Frontal cortex (tissue), 4 donors: ENCODE data around the gene TAL1. TPM values are rescaled to one million over a fixed set of nuclear protein-coding genes. Genes with fewer than 3 reads are reported as not detected.

Source experiments
- DNase-seq, 2 donors: peaks; one replicate each; pipeline ENCODE4 v3.0.0; 2012; ENCODE audit warnings: low spot score in 2 of 2
- FAIRE-seq: peaks from 2 replicates; lab custom pipeline; 2012; peaks lifted over from hg19 to GRCh38; lab: Jason Lieb, UNC
- total RNA-seq: library from RNA; depleted of rRNA; stranded (reverse); fragments of >200 nt; gene quantifications from one replicate; pipeline ENCODE4 v1.2.3, GENCODE V29; 2014
- donor health status: control.
- donor health status: control.
- donor health status: control.

The TAL1 gene
- total RNA-seq, 1 donor from 2014 or later = 1.2 TPM

DNA sequence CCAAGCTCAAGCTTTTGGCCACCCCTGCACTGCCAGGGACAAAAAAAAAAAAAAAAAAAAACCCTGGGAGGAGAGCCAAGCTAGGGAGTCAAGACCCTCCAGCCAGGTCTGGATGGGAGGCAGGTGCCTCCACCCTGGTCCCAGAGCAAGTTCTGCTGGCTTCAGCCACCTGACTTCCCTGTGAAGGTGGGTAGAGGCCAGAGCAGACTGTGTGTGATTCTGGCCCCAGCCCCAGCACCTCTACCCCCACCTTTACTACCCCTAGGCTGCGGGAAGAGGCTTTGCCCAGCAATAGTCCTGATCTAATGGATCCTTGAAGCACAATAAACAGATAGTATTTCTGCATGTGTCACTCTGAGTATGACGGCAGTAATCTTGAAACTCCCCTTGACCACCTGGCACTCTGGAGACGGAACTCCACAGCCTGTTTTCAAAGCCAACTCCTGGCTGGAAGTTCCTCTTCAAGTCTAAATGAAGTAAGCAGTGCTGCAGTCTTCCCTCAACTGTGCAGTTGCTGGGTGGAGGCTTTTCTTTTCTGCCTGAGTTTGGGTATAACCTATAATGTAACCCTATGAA is 51.9 kb downstream of the TAL1 start:
- DNase-seq (no peak), FAIRE-seq (no peak)

DNA sequence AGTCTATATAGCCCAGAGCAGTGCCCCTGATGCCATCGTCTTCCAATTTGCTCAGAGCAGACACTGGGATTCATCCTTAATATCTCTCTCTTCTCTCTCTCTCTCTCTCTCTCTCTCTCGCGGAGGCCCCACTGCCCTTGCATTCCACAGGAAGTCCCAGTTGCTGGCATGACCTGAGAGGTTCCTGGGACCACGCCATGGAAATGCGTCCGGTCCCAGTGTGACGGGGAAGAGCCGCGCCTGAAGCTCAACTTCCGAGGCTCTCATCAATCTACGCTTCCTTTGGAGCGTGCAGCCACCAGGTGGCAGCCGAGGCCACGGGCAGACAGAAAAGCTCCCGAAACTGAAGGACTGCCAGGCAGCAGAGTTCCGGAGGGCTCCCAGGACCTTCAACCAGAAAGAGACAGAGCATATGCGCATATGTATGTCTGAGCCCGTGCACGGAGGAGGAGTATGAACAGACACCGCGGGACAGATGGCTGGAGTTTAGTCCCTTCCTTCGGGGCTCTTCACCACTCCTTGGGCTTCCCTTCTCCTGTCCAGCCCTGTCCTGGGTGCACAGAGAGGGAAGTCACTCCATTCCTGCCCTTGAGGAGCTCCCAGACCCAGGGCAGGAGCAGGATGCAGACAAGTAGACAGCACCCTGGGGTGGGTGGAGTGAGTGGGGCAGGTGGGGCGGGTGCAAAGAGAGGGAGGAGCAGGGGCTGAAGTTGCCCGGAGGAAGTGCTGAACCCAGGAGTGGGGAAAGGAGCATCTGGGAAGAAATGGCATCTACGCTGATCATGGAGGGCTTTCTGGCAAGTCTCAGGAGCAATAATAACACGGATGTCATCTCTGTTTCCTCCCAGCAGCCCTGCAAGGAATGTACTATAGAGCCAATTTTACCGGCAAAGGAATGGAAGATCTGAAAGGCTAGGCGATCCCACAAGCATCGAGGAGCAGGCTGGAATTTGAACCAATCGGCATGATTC is 52.7 kb downstream of the TAL1 start:
- FAIRE-seq = no peak
- peak; percentile 55 to 83 for DNase-seq

DNA sequence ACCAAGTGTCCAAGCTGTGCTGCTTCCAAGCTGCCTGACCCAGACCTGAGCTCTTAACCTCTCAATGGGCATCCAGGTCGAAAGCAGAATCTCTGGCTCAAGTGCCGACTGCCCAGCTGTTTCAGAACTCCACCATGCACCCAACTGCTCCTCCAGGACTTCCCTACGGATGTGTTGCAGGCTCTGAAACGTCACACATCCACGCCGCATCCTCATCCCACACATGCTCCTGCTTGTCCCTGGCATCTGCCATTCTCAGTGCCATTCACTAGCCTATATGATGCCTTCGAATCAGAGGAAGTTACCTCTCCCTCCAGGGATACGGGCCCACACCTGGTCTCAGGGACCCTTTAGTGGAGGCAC is 53.4 kb downstream of the TAL1 start:
- DNase-seq (no peak), FAIRE-seq (no peak)

DNA sequence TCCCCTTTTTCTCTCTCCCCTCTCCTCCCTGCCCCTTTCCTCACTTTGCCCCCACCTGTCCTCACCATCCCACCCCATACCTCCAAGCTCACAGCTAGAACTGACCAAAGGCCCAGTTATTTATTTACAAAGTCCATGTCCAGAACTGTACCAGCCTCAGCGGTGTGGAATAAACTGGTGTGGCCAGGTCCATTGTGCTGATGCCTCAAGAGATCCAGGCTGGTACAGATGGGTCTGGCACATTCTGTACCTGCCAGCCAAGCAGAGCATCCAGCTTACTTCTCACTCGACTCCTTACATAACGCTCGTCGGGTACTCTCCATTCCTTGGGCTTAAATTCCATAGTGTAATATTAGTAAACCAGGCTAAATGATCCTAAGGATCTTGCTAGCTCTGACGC is 54.0 kb downstream of the TAL1 start:
- no peak for DNase-seq
- no peak for FAIRE-seq

DNA sequence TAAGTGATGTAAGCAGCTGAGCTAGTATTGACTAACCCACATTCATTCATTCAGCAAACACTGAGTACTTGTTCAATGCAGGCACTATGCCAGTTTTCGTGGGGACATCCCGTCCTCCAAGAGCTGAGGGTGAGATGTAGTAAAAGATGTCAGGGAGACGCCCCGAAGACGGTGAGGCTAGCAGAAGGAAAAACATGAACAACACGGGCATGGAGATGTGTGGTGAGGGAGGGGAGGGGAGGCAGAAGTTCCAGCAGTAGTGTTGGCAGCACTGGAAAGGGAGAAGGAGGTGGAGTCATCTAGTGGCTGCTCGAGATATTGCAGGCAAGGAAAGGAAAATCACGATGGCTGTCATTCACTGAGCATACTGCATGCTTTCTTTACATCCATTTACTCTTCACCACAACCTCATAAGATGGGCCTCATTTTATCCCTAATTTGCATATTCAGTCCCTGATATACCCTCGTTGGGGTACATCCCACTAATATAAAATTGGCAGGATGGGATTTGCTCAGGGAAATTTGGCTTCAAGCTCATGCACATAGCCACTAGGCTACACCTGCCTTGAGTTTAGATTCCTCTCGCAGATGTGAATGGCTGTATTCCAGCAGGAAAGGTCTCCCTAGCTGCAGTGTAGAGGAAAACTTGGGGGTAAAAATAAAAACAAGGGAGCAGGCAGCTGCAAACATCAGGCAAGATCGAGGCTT is 56.6 kb downstream of the TAL1 start:
- peak; percentile 51 to 69 for DNase-seq
- no peak for FAIRE-seq

DNA sequence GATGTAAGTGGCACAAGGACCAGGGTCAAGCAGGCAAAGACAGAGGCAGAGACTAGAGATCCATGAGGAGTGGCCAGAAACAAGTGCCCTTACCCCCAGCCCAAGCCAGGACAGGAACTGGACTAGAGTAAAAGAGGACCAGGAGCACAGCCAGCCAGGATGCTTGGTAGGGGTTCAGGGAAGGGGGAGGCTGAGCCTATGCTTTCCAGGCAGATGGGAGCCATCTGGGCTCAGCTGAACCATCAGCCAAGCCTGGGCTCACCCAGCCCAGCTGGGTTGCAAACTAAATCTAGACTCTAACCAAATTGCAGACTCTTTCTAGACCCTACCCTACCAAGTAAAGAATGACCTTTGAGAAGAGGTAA is 57.4 kb downstream of the TAL1 start:
- DNase-seq (no peak), FAIRE-seq (no peak)

DNA sequence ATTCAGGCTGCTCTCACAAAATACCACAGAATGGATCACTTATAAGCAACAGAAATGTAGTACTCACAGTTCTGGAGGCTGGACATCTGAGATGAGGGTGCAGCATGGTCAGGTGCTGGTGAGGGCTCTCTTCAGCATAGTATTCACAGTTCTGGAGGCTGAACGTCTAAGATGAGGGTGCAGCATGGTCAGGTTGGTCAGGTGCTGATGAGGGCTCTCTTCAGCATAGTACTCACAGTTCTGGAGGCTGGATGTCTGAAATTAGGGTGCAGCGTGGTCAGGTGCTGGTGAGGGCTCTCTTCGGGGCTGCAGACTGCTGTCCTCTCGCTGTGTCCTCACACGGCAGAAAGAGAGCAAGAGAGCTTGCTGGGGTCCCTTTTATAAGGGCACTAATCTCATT is 59.2 kb downstream of the TAL1 start:
- no peak for DNase-seq
- no peak for FAIRE-seq

Other genes with a start within 250 kb of the TAL1 start
- gene CYP4X1, start 208.6 kb downstream of the TAL1 start, total RNA-seq = 18.3 TPM
- gene CYP4Z1, start 165.0 kb downstream of the TAL1 start, total RNA-seq = 0.41 TPM
- not detected for gene CYP4A22, start 94.8 kb downstream of the TAL1 start, total RNA-seq
- gene PDZK1IP1, start 42.2 kb downstream of the TAL1 start, total RNA-seq = not detected
- 7.7 TPM for gene STIL, start 81.9 kb upstream of the TAL1 start, total RNA-seq
- 150 TPM for gene CMPK1, start 101.6 kb upstream of the TAL1 start, total RNA-seq
- not detected for gene FOXE3, start 184.1 kb upstream of the TAL1 start, total RNA-seq
- gene FOXD2, start 205.8 kb upstream of the TAL1 start, total RNA-seq = under 0.01 TPM